NT2/D1 (cell line): ENCODE results near the gene ZNF429.

Source experiments
- DNase-seq: peaks from one replicate; pipeline ENCODE4 v3.0.0-alpha.2; 2011; ENCODE audit warnings: low read depth, low spot score
- H3K27me3 ChIP-seq: 2 replicates; pipeline ENCODE4 v1.6.0; 2011; ENCODE audit warnings: mild to moderate bottlenecking; ENCODE audit not compliant: insufficient read length, insufficient read depth
- H3K36me3 ChIP-seq: 2 replicates; pipeline ENCODE4 v1.6.1; 2011; ENCODE audit warnings: mild to moderate bottlenecking, low read length, mixed read lengths; ENCODE audit not compliant: insufficient read depth, insufficient read length
- H3K4me1 ChIP-seq: 2 replicates; pipeline ENCODE4 v1.5.1; 2011; ENCODE audit not compliant: insufficient read depth, insufficient read length
- H3K4me3 ChIP-seq: 2 replicates; pipeline ENCODE4 v1.5.1; 2011; ENCODE audit warnings: low read depth; ENCODE audit not compliant: insufficient read length
- H3K9ac ChIP-seq: 2 replicates; pipeline ENCODE4 v1.6.0; 2011; ENCODE audit warnings: low read depth; ENCODE audit not compliant: insufficient read length
- H3K9me3 ChIP-seq: 2 replicates; pipeline ENCODE4 v1.5.1; 2011; ENCODE audit warnings: mild to moderate bottlenecking, low read length; ENCODE audit not compliant: insufficient read depth
- SUZ12 ChIP-seq: IDR thresholded peaks from 2 replicates; pipeline ENCODE4 v1.6.1; 2011; ENCODE audit not compliant: insufficient read length, insufficient read depth; ENCODE audit errors: extremely low read depth
- YY1 ChIP-seq: IDR thresholded peaks from 2 replicates; pipeline ENCODE4 v1.6.1; 2011; ENCODE audit not compliant: insufficient read length, insufficient read depth
- ZNF274 ChIP-seq: IDR thresholded peaks from 2 replicates; pipeline ENCODE4 v1.6.1; 2011; ENCODE audit warnings: mild to moderate bottlenecking, low read depth, low read length

The ZNF429 gene

GRCh38 chr19:21585281-21585890, 80.0 kb downstream of the ZNF429 start:
- peaks cover 7% of the 10 kb centered on the region for H3K4me1 ChIP-seq
- peaks cover 10% of the 10 kb centered on the region for H3K9me3 ChIP-seq
- no peak overlapping the region for H3K9ac ChIP-seq

GRCh38 chr19:21586311-21587116, 81.1 kb downstream of the ZNF429 start:
- H3K9me3 ChIP-seq: no peaks in the 10 kb centered on the region
- no peak for DNase-seq
- H3K4me1 ChIP-seq: peaks cover 7% of the 10 kb centered on the region
- peaks cover 33% of the 10 kb centered on the region for H3K27me3 ChIP-seq
- H3K4me3 ChIP-seq: peak overlapping the region; percentile 57
- H3K9ac ChIP-seq: peak overlapping the region; percentile 79
- no peaks in the 10 kb centered on the region for H3K36me3 ChIP-seq
- no peak for TF ChIP-seq ZNF274
- TF ChIP-seq YY1: no peak
- TF ChIP-seq SUZ12: peak; percentile 52

More at GRCh38 chr19:21585281-21585890, 80.0 kb downstream of the ZNF429 start:
- no peaks in the 10 kb centered on the region for H3K36me3 ChIP-seq
- no peak overlapping the region for H3K4me3 ChIP-seq
- no peak for TF ChIP-seq SUZ12
- TF ChIP-seq ZNF274: no peak
- TF ChIP-seq YY1: no peak
- H3K27me3 ChIP-seq: peaks cover 33% of the 10 kb centered on the region
- DNase-seq: no peak

GRCh38 chr19:21587117-21587461, 81.7 kb downstream of the ZNF429 start:
- H3K9ac ChIP-seq: peak overlapping the region; percentile 79
- peak overlapping the region; percentile 57 for H3K4me3 ChIP-seq
- no peak for TF ChIP-seq YY1
- no peak for TF ChIP-seq ZNF274
- no peak for TF ChIP-seq SUZ12
- H3K36me3 ChIP-seq: no peaks in the 10 kb centered on the region
- DNase-seq: no peak
- H3K27me3 ChIP-seq: peaks cover 33% of the 10 kb centered on the region
- no peaks in the 10 kb centered on the region for H3K9me3 ChIP-seq
- peaks cover 7% of the 10 kb centered on the region for H3K4me1 ChIP-seq

DNA sequence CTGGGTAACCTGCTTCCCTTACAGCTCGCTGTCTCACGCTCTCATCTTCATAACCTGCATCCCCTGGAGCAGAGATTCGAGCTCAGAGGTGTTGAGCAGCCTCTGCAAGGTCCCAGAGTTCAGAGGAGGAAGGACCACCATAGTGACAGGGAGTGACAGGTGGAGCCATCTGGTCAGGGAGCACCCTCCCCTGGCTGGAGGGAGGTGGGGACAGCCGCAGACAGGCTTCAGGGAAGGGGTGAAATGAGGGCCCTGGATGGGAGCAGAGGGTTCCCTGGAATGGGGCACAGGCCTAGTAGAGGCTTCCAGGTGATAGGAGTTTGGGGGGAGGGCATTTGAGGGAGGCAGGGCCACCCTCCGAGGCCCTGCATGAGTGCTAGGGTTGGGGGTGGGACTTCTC, 82.1 kb downstream of the ZNF429 start:
- DNase-seq: no peak
- Histone ChIP-seq H3K27me3 (peaks cover 33% of the 10 kb centered on the region), H3K4me1 (peaks cover 7% of the 10 kb centered on the region), H3K9me3 (no peaks in the 10 kb centered on the region), H3K9ac (no peak overlapping the region), H3K4me3 (no peak overlapping the region), H3K36me3 (no peaks in the 10 kb centered on the region)
- no peak for TF ChIP-seq SUZ12
- TF ChIP-seq ZNF274: no peak
- no peak for TF ChIP-seq YY1

GRCh38 chr19:21588065-21588601, 82.7 kb downstream of the ZNF429 start:
- no peak for DNase-seq
- Histone ChIP-seq H3K4me3 (no peak overlapping the region), H3K9me3 (no peaks in the 10 kb centered on the region), H3K36me3 (no peaks in the 10 kb centered on the region), H3K9ac (no peak overlapping the region), H3K4me1 (peaks cover 7% of the 10 kb centered on the region), H3K27me3 (peaks cover 33% of the 10 kb centered on the region)
- TF ChIP-seq ZNF274 (no peak), SUZ12 (no peak), YY1 (no peak)

- H3K27me3 ChIP-seq: peaks cover 23% of the 10 kb centered on the region
- no peaks in the 10 kb centered on the region for H3K36me3 ChIP-seq
- peaks cover 7% of the 10 kb centered on the region for H3K4me1 ChIP-seq
- H3K9ac ChIP-seq: no peak overlapping the region
- no peaks in the 10 kb centered on the region for H3K9me3 ChIP-seq
- no peak for TF ChIP-seq ZNF274
- TF ChIP-seq SUZ12: no peak
- no peak for TF ChIP-seq YY1
- no peak overlapping the region for H3K4me3 ChIP-seq
- no peak for DNase-seq
These were observed 85.5 kb downstream of the ZNF429 start for GRCh38 chr19:21590867-21591266.

GRCh38 chr19:21593008-21593481, 87.6 kb downstream of the ZNF429 start:
- no peak for DNase-seq
- Histone ChIP-seq H3K4me1 (peaks cover 4% of the 10 kb centered on the region), H3K4me3 (no peak overlapping the region), H3K9ac (no peak overlapping the region), H3K36me3 (no peaks in the 10 kb centered on the region), H3K9me3 (no peaks in the 10 kb centered on the region), H3K27me3 (peaks cover 3% of the 10 kb centered on the region)
- TF ChIP-seq ZNF274 (no peak), YY1 (no peak)
